ENCODE data around the gene BEGAIN. TPM values are rescaled to one million over a fixed set of nuclear protein-coding genes. Genes with fewer than 3 reads are reported as not detected.

BEGAIN gene
- polyA plus RNA-seq, 10 donors: 2.3 to 4.1 (median 3.5) TPM

DNA sequence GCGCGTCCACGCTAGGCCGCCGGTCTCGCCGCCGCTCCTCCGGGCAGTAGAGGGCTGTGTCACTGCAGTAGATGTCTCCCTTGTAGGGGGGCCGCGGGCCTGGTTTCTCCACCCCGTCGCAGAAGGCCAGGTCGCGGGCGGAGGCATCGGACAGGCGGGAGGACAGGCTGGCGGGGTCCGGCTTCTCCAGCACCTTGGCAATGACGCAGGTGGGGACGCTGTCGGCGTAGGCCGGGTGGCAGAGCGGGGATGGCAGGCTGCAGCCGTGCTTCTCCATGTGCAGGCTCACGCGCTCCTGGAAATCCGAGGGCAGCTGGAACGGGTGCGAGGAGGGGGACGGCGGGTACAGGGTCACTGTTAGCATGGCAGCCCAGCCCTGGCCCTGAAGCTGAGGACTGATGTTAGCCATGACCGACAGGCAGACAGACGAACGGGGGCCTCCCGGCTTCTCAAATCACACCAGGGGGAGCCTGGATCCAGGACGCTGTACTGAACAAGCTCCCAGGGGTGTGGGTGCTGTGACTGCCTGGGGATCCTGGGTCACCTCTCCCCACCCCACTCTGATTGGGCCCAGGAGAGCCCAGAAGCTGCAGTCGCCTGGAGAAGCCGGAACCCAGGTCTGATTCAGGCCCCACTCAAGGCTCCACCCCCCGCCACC is 48.1 kb downstream of the BEGAIN start:
- DNase-seq: no peak

DNA sequence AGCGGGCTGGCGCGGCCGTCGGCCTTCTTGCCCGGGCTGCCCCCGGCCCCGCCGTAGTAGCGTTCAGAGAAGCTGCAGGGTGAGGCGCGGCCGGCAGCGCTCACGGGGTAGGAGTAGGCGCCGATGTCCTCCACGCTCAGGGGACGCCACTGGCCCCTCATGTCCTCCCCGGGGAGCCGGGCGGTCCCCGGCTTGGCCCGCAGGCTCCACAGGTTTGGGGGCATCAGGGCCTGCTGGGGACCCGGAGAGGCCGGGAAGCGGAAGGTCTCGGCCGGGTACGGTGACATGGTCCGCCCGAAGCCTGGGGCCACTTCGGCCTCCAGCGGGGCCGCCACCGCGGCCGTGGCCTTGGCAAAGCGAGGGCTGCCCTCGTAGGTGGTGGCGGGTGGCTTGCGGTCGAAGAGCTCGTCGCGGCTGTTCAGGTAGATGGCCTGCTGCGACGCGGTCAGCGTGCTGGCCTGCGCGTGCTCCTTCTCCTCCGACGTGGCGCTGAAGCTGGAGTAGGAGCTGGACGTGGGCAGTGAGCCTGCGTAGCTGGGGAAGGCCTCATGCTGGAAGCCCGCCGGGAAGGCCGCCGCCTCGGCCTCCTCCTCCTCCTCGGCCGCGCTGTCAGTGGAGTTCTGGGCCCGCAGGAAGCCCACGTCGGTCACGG is 48.7 kb downstream of the BEGAIN start:
- no peak for DNase-seq

DNA sequence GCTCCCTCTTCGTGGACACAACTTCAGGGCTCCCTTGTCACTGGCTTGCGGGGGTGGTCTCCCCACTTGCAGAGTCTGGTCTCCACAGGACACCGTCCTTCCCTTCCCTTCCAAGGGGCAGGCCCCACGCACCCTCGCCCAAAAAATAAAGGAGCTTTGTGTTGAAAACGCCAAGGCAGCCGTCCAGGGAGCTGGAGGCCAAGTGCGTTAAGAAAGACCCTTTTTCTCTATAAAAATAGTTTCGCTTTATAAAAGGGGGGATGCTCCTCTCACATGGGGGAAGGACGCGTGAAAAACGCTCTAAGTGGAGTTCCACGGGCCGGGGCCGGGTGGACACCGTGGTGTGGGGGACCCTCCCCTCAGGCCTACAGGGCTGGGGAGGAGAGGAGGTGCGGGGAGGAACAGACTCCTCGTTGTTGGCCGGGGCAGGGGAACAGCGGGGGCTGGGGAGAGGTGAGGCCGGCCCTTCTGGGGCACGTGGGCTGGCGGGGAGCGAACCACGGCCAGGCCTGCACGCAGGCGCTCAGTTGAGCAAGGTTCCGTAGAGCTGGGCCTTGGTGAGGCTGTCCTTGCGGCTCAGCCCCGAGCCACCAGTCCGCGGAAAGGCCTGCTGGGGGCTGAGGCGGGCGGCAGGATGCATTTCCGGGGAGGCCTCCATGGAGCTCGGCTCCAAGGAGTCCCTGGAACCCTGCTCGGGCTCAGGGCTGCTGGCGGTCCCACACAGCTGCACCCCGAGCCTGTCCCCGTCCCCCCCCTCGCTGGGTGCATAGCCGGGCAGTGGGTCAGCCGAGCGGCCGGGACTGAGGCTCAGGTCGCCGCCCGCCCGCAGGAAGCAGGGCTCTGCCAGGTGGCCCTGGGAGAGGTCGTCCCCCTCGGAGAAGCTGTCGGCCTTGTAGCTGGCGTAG is 49.5 kb downstream of the BEGAIN start:
- DNase-seq: no peak

DNA sequence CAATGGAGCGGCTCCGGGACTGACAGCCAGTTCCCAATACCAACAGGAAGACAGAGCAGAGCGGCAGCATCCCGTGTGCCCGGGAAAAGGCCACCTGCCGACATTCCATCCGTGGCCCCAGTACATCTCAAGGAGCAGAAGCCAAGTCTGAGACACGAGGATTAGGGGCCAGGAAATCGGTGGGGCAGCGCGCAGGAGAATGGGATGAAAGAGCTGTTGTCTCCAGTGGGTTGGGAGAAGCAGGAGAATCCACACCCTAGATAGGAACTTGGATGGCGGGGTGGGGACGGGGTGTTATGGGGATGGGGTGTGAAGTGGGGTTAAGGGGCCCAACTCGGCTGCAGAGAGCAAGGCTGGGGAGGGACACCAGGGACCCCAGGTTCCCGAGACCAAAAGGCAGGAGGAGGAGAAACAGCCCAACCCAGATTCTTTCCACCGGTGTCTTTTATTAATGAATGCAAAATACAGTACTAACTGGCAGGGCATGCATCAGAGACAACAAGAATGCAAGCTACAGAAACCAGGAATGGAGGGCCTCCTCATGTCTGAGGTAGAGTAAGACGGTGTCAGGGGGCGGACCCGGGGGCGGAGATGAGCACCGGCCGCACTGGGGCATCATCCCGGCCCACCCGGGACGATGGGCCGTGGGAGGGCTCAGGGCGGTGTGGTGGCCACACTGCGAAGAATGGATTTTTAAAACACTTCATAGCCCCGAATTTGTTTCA is 50.3 kb downstream of the BEGAIN start:
- DNase-seq: no peak

DNA sequence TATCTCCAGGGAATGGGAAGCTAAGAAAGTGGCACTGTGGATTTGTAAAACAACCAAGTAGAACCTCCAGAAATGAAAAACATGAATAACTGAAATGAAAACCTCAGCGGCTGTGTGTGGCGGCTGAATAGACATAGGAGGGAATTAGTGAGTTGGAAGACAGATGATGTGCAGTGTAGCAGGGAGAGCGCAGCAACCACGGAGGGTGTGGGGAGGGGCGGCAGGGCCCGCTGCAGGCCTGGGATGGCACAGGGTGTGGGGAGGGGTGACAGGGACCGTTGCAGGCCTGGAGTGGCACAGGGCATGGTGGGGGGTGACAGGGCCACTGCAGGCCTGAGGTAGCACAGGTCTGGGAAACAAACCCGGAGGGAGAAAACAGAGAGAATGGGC is 51.1 kb downstream of the BEGAIN start:
- no peak for DNase-seq

DNA sequence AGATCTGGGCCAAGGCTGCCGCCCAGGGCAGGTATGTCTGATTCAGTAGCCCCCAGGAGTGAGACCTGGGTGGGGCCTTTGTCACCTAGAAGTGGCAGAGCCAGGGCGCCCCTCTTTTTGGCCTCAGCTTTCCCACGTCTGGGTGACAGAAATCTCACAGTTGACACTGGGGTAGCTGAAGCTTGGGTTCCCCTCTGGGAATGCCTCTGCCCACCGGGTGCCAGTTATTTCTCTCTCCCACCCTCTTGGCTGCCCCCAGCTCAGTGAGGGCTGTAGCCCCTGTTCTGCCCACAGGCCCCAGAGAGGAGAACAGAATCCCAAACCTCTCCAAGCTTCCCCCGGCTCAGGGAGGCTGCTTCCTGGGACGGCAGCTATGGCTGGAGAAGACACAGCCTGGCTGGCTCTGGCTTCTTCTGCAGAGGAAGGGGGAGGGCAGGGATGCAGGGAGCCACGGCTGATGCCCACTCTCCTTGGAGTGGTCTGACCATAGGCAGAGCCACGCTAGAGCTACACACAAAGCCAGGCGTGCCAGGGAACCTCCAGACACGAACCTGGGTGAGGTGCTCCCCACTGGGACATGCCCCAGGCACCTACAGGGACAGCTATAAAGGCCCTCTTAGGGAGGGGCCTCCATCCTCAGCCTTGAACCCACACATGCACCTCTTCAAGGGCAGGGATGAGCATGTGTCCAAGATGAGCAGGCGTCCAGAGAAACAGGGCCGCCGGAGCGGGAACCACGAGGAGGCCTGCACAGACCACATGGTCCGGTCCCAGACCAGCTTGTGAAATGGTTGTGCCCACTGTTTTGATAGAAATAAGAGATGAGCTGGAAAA is 51.7 kb downstream of the BEGAIN start:
- DNase-seq: no peak

DNA sequence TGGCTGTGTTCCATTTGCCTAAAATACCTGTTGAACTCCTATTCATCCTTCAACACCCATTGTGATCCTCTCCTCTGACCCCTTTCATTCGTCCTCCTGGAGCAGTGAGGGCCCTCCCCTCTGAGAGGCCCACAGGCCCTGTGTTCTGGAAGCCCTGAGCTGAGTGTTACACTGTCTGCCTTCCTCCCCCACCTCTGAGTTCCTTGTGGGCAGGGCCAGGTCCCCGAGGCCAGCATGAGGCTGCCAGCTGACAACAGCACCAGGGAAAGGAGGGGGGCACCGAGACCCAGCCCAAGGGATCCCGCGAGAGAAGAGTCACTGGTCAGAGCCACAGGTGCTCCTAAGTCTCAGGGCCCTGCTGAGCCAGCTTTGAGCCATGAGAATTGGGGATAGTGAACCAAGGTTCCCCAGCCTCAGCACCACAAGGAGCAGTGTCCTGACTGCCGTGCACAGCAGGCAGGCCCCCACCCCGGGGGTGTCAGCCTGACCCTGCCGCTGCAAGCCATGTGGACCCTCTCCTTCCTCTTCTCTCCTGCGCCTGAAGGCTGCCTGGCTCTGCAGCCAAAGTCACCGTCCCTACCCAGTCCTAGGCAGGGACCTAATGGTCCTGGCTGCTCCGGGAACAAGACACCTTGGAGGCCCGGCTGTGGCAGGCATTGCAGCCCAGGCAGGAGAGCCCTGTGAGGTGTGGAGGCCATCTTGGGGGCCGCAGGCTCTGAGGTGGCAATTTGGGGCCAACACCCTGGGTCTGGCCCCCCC is 52.5 kb downstream of the BEGAIN start:
- no peak for DNase-seq

DNA sequence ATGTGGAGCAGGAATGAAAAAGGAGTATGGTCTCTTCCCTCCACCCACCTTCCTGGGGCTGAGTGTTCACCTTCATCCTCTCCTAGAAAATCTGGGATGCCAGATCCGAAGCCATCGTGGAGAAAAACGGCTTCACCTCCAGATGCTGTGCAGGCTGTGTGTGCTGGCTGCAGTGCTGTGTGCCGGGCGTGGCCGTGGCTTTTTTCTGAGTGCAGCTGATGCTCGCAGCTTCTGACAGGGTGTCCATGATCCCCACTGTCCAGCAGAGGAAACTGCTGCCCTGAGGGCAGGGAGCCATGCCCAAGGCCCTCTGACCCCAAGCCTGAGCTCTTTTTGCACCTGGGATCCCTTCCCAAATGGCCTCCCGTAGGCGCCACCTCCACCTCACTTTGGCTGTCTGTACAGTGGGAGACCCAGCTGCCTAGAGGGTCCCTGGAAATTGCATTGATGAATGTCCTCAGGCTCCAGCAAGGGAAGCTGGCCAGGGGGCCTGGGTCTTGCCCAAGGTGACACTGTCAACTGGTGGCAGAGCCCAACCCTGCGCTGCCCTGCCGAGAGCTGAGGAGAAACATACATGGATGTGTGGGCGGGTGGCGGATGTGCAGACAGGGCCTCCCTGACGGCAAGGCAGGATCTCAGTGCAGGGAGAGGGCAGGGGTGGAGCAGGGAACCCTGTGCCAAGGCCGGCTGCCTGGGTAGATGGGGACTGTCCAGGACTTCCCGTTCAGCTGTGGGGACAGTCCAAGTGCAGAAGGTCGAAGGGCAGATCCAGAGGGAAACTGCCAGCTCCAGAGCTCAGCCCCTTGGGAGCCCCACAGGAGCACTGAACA is 53.3 kb downstream of the BEGAIN start:
- peak in 1 of 3 donors; percentile 33 for DNase-seq

DNA sequence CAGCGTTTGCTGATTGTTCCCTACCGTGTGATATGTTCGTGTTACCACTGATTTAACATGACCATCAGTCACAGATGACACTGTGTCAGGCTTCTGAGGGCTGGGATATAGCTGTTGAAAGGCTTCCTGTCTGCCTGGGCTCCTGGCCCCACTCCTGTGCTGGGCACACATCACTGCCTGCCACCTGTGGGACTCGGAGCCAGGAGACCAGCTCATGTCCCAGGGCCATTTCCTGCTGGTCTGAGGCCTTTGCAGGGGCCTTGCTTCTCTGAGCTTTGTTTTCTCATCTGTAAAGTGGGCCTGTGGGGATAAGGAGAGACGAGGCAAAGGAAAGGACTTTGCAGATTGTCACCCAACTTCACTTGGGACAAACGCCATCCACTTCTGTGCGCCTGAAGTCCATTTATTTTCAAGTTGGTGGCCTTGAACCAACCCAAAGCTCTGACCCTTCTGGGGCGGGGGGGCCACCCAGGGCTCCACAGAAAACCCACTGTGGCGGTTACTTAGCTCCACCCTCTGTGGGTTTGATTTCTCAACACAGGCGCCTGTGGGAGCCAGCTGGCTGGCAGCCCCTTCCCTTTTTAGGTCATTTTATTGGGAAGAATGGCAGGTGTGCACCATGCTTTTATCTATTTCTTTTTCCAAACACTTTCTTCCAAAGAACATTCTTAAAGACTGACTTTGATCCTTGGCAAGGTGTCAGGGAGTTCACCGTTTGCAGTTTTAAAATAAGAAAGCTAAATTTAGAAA is 54.1 kb downstream of the BEGAIN start:
- DNase-seq: peak in 1 of 3 donors; percentile 34

DNA sequence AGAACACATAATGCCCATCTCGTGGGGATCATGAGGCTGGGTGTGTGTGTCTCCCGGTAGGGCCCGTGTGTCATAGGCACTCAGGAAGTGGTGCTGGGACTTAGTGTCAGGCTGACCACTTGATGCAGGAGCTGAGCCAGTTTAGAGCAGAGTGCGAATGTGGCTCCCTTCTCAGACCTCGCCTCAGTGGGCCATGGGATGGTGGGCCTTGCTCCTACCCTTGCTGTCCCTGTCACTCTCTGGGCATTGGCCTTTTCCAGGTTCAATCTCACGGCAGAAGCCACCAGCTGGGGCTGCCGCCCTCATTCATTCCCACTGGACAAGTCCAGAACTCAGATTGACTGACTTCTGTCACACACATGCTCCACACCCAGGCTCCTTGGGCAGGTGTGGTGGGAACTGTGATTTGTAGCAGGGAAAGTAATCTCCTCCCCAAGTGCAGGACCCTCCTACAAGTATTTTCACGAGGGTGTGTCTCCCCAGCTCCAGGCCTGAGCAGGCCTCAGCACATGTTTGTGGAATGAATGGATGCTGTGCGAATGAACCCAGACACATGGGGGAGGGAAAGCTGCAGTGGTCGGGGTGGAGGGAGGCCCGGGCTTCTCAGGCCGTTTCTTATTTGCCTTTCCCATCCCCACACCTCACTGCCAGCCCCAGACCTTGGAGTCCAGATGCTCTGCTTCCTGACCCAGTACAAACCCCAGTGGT is 54.9 kb downstream of the BEGAIN start:
- peak in 1 of 3 donors; percentile 20 for DNase-seq

DNA sequence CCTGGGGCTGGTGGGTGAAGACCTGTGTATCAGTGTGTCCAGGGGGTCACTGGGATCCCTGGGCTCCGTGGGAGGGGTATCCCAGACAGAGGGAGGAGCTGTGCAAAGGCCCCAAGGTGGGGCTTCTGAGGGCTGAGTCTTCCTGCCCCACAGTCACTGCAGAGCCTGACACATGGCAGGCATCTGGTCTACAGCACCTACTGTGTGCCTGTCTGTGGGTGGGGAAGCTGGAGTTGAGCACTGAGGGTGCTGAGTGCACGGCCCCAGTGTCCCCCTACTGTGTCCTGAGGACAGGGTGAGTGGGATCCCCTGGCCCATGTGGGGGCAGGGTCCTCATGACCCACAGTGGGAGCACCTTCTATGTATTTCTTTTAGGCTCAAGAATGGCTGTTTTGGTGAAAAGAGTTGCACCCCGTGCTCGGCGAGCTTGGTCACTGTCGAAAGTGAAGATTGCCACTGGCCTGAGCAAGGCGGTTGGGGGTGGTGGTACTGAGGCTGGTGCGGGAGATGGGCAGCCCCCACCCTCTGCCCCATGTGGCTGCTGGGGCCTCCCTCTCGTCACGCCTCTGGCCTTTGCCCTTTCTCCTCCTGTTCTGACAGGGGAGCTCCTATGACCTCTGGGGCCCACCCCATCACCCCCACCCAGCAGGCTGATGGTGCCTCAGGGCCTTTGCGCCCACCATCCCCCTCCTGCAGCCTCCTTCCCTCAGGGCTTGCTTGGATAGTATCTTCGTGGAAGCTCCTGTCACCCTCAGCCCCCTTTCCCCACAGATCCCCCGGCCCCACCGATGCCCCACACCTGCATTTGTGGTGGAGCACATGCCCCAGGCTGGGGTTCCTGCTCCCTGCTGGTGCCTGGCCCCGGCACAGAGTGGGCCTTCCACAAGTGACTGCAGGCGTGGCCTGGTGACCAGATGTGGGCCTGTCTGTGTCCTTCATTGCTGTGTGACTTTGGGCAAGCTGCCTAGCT is 55.8 kb downstream of the BEGAIN start:
- DNase-seq: no peak

DNA sequence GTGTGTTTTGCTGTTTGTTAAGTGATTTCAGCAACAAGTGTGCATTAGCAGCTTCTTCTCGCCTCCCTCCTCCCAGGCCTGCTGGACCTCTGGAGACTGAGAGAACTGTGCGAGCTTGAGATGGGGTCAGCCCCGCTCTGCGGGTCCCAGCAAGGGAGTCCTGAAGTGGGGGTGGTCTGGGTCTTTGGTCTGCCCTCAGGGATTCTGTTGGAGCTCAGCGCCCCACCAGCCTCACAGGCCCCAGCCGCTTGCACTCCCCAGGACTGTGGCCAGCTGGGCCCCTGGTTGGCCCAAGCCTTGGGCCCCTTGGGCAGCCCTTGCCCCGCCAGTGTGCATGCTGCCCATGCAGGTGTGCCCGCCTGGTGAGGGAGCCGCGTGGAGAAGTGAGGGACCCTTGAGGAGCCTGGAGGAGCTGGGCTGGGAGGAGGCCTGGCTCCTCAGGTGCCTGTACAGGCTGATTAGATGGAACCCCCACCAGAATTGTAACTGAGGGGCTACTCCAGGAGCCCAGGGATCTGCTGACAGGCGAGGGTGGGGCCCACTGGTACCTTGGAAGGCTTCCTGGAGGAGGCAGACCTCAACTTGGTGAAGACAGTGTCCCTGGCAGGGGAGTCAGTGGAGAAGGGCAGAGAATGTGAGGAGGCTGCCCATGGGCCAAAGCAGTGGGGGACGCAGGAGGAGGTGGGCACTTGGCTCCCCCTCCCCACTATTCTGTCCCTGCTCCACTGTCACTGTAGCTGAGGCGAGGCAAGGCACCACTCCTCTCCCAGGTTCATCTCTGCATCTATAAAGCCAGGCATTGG is 56.7 kb downstream of the BEGAIN start:
- no peak for DNase-seq

DNA sequence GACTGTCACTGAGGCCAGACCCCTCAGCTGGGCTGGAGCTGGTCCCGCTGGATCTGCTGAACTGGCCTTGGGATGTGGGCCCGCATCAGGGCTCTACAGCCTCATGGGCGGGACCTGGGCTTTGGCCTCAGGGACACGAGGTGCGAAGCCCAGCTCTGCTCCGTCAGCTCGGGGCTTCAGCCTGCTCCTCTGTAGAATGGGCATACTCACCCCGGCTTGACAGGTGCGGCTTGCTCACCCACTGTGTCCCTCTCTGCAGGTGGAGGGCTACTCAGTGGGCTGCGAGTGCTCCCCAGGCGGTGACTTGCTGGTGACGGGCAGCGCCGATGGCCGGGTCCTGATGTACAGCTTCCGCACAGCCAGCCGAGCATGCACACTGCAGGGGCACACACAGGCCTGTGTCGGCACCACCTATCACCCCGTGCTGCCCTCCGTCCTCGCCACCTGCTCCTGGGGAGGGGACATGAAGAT is 57.6 kb downstream of the BEGAIN start:
- DNase-seq: peak in 1 of 3 donors; percentile 2

DNA sequence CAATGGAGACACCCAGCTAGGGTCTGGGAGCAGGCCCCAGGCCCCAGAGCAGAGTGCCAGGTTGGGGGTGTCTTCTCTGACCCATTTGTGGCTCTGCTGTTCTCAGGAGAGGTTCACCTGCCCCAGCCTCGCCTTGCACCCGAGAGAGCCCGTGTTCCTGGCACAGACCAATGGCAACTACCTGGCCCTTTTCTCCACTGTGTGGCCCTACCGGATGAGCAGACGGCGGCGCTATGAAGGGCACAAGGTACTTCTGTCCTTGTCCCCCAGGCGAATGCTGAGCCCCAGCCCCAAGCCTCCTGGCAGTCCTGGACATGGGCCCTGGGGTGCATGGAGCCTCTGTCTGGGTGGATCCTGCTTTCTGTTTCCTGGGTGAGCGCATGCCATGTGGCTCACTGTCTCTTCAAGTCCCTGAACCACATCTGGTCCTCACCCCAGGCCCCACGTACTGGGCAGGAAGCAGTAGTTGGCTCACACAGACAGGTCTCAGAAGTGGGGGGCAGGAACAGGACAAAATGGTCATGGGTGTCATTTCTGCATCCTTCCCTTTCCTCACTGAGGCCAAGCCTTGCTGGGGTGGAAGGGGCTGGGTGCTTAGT is 58.2 kb downstream of the BEGAIN start:
- no peak for DNase-seq

DNA sequence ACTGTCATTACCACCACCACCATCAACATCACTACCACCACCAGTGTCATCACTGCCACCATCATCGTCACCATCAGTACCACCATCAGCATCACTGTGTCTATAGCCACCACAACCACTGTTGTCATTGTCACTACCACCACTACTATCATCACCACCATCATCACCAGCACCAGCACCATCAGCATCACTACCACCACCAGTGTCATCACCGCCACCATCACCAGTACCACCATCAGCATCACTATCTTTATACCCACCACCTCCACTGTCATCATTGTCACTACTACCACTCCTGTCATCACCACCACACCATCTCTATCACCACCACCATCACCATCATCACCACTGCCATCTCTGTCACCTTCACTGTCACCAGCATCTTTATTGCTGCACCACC is 60.6 kb downstream of the BEGAIN start:
- no peak for DNase-seq

Data from muscle of back (tissue), 11 donors.